Hepatocyte (in vitro differentiated cells): ENCODE measurements around the gene GGT7. TPM values are rescaled to one million over a fixed set of nuclear protein-coding genes. Genes with fewer than 3 reads are reported as not detected.

Source experiments
- DNase-seq: peaks from one replicate; pipeline ENCODE4 v3.0.0-alpha.2; 2016; ENCODE audit warnings: low spot score
- H2AFZ ChIP-seq: fragments of 200-600 bp; sonication (generic); 2 replicates; pipeline ENCODE4 v1.6.0; 2016; ENCODE audit warnings: antibody characterized with exemption, mild to moderate bottlenecking
- H3K27ac ChIP-seq: fragments of 200-600 bp; sonication (generic); 2 replicates; pipeline ENCODE4 v1.5.1; 2016; ENCODE audit warnings: mild to moderate bottlenecking
- H3K27me3 ChIP-seq: fragments of 200-600 bp; sonication (generic); 2 replicates; pipeline ENCODE4 v1.6.1; 2016
- H3K36me3 ChIP-seq: fragments of 200-600 bp; sonication (generic); replicated peaks from 2 replicates; pipeline ENCODE4 v1.5.1; 2016; ENCODE audit warnings: low read depth; ENCODE audit not compliant: insufficient read depth
- H3K4me1 ChIP-seq: fragments of 200-600 bp; sonication (generic); 2 replicates; pipeline ENCODE4 v1.5.1; 2016; ENCODE audit warnings: mild to moderate bottlenecking, moderate library complexity; ENCODE audit not compliant: insufficient read depth
- H3K4me2 ChIP-seq: fragments of 200-600 bp; sonication (generic); 2 replicates; pipeline ENCODE4 v1.6.0; 2016
- H3K4me3 ChIP-seq: fragments of 200-600 bp; sonication (generic); 2 replicates; pipeline ENCODE4 v1.5.1; 2016; ENCODE audit warnings: mild to moderate bottlenecking
- H3K79me2 ChIP-seq: fragments of 200-600 bp; sonication (generic); 2 replicates; pipeline ENCODE4 v1.6.0; 2017; ENCODE audit warnings: mild to moderate bottlenecking
- H3K9me2 ChIP-seq: fragments of 200-600 bp; sonication (generic); replicated peaks from 2 replicates; pipeline ENCODE4 v1.6.0; 2017; ENCODE audit warnings: mild to moderate bottlenecking; ENCODE audit not compliant: insufficient read depth
- H3K9me3 ChIP-seq: fragments of 200-600 bp; sonication (generic); 2 replicates; pipeline ENCODE4 v1.5.1; 2016; ENCODE audit warnings: low read depth, mild to moderate bottlenecking
- H4K20me1 ChIP-seq: fragments of 200-600 bp; sonication (generic); 2 replicates; pipeline ENCODE4 v1.6.0; 2016; ENCODE audit warnings: mild to moderate bottlenecking; ENCODE audit not compliant: insufficient read depth, poor library complexity, severe bottlenecking
- CTCF ChIP-seq: fragments of 200-600 bp; sonication (generic); IDR thresholded peaks from 2 replicates; pipeline ENCODE4 v1.5.1; 2016; ENCODE audit warnings: antibody characterized with exemption, mild to moderate bottlenecking; ENCODE audit not compliant: poor library complexity
- EZH2 ChIP-seq: fragments of 200-600 bp; sonication (generic); IDR thresholded peaks from 2 replicates; pipeline ENCODE4 v1.6.1; 2016; ENCODE audit warnings: antibody characterized with exemption, mild to moderate bottlenecking, borderline replicate concordance
- EZH2phosphoT487 ChIP-seq: fragments of 200-600 bp; sonication (generic); IDR thresholded peaks from one replicate; pipeline ENCODE4 v1.6.1; 2018; ENCODE audit warnings: antibody characterized with exemption, mild to moderate bottlenecking, low read depth, moderate library complexity; ENCODE audit not compliant: unreplicated experiment, severe bottlenecking
- WGBS: methylation state at CpG from one replicate; pipeline ENCODE4 v1.1.6; 2016; ENCODE audit warnings: low lambda C conversion rate; ENCODE audit errors: missing lambda C conversion rate; 5-methylcytosine and 5-hydroxymethylcytosine counted together
- polyA plus RNA-seq: library from polyadenylated mRNA; unstranded; fragments of >200 nt; fragmentation: Nextera tagmentation; extraction: Ambion mirVana; gene quantifications from 2 replicates; pipeline ENCODE4 v1.2.1, GENCODE V29; 2016
- total RNA-seq: library from RNA; depleted of rRNA; stranded (reverse); fragments of >200 nt; gene quantifications from 2 replicates; pipeline ENCODE4 v1.2.3, GENCODE V29; 2014

Gene GGT7
- total and polyA plus RNA-seq, 2 experiments from 2014 or later: 9.8 to 18.2 TPM

DNA sequence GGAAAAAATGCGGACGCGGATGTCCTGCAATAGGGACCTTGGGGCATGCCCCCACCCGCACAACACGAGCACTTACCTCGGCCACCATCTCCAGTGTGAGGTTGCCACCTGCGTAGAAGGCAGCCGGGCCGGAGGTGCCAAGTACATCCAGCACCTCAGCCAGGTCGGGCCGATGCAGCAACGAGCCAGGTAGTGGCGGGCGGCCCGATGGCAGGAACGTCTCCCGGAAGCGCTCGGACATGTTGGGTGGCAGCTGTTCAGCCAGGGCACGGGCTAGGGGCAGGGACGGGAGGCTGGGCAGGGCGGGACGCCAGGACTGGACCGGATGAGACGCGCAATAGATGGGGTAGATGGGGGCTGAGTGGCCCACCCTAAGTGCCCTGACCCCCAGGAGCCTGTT, 13.3 kb downstream of the GGT7 start:
- H3K4me1 ChIP-seq: no peaks in the 10 kb centered on the region
- no peak overlapping the region for H3K27ac ChIP-seq
- no peaks in the 10 kb centered on the region for H4K20me1 ChIP-seq
- no peaks in the 10 kb centered on the region for H3K79me2 ChIP-seq
- H3K27me3 ChIP-seq: no peaks in the 10 kb centered on the region
- no peaks in the 10 kb centered on the region for H3K9me2 ChIP-seq
- 98% methylated on average over 22 of the region's 26 CpGs for WGBS
- no peaks in the 10 kb centered on the region for H3K9me3 ChIP-seq
- H2AFZ ChIP-seq: no peak overlapping the region
- H3K4me2 ChIP-seq: no peak overlapping the region
- H3K36me3 ChIP-seq: no peaks in the 10 kb centered on the region
- no peak overlapping the region for H3K4me3 ChIP-seq
- DNase-seq: no peak
- no peak for TF ChIP-seq CTCF

- Histone ChIP-seq H3K79me2 (no peaks in the 10 kb centered on the region), H3K27me3 (no peaks in the 10 kb centered on the region), H3K4me2 (no peak overlapping the region), H4K20me1 (no peaks in the 10 kb centered on the region), H3K4me1 (no peaks in the 10 kb centered on the region), H3K9me3 (no peaks in the 10 kb centered on the region), H3K36me3 (no peaks in the 10 kb centered on the region), H3K9me2 (no peaks in the 10 kb centered on the region), H3K27ac (no peak overlapping the region), H2AFZ (no peak overlapping the region), H3K4me3 (no peak overlapping the region)
- DNase-seq: no peak
- no peak for TF ChIP-seq CTCF
- TF ChIP-seq EZH2phosphoT487: no peak
- TF ChIP-seq EZH2: no peak
- WGBS: 84% methylated on average over 4 of the region's 4 CpGs
These were observed 20.4 kb downstream of the GGT7 start for GRCh38 chr20:34852298-34852697.

- H3K36me3 ChIP-seq: no peaks in the 10 kb centered on the region
- no peak for DNase-seq
- H3K9me2 ChIP-seq: no peaks in the 10 kb centered on the region
- no peak for TF ChIP-seq EZH2
- no peak for TF ChIP-seq EZH2phosphoT487
- TF ChIP-seq CTCF: no peak
- H3K79me2 ChIP-seq: no peaks in the 10 kb centered on the region
- H3K4me1 ChIP-seq: no peaks in the 10 kb centered on the region
- H3K27ac ChIP-seq: no peak overlapping the region
- WGBS: 97% methylated on average over 14 of the region's 14 CpGs
- no peaks in the 10 kb centered on the region for H3K27me3 ChIP-seq
- H3K4me2 ChIP-seq: no peak overlapping the region
- no peak overlapping the region for H2AFZ ChIP-seq
- H3K4me3 ChIP-seq: no peak overlapping the region
- no peaks in the 10 kb centered on the region for H4K20me1 ChIP-seq
- H3K9me3 ChIP-seq: no peaks in the 10 kb centered on the region
These were observed 21.7 kb downstream of the GGT7 start for GRCh38 chr20:34850969-34851368.

DNA sequence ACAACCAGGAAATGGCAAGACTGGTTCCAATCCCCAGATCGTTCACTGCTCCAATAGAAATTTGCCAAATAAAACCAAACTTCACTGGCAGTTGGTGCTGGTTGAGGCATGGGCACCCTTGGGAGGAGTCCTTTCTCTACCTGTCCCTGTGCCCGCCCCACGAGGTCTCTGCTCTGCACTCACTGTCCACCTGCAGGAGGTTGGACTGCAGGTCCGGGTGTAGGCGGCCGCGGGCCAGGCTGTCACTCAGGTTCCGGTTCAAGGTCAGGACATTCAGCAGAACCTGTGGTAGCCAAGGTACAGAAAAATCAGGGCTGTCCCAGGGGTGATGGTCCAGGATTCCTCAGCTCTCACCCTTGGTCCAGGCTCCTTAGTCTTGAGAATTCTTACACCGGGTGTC, 22.9 kb downstream of the GGT7 start:
- H3K27ac ChIP-seq: no peak overlapping the region
- H3K27me3 ChIP-seq: no peaks in the 10 kb centered on the region
- 83% methylated on average over 9 of the region's 9 CpGs for WGBS
- H3K79me2 ChIP-seq: no peaks in the 10 kb centered on the region
- H3K4me2 ChIP-seq: no peak overlapping the region
- TF ChIP-seq EZH2: no peak
- no peak for TF ChIP-seq CTCF
- TF ChIP-seq EZH2phosphoT487: no peak
- H3K9me2 ChIP-seq: no peaks in the 10 kb centered on the region
- H3K36me3 ChIP-seq: no peaks in the 10 kb centered on the region
- no peaks in the 10 kb centered on the region for H4K20me1 ChIP-seq
- H3K4me1 ChIP-seq: no peaks in the 10 kb centered on the region
- DNase-seq: no peak
- H3K9me3 ChIP-seq: no peaks in the 10 kb centered on the region
- no peak overlapping the region for H2AFZ ChIP-seq
- H3K4me3 ChIP-seq: no peak overlapping the region
